HG02938 (cell line): Measurements from ENCODE around the gene C1orf105.
"Not testable (repeated sequence)": the region's sequence is repeated elsewhere in the genome, so short reads cannot be mapped to it uniquely, and the experiment has no call there.

Experiments used
- ATAC-seq: cut with Tn5 transposase; IDR thresholded peaks from one replicate; pipeline ENCODE4 v1.9.1; 2021; ENCODE audit warnings: mild to moderate bottlenecking, moderate library complexity; ENCODE audit not compliant: unreplicated experiment

Gene C1orf105

GRCh38 chr1:172484252-172484651 lies 63.8 kb downstream of the C1orf105 start:
- no peak for ATAC-seq

- no peak for ATAC-seq
Observed at GRCh38 chr1:172485626-172486025, 65.1 kb downstream of the C1orf105 start.

GRCh38 chr1:172486805-172487454 lies 66.4 kb downstream of the C1orf105 start:
- no peak for ATAC-seq

GRCh38 chr1:172487550-172487949 lies 67.1 kb downstream of the C1orf105 start:
- no peak for ATAC-seq

- no peak for ATAC-seq
Observed at GRCh38 chr1:172488393-172488792, 67.9 kb downstream of the C1orf105 start.

GRCh38 chr1:172489847-172490246 lies 69.4 kb downstream of the C1orf105 start:
- ATAC-seq, result no peak

- ATAC-seq, result no peak
Observed at GRCh38 chr1:172492421-172492820, 71.9 kb downstream of the C1orf105 start.

- ATAC-seq, result no peak
Observed at GRCh38 chr1:172494166-172494565, 73.7 kb downstream of the C1orf105 start.

GRCh38 chr1:172496127-172496526 lies 75.6 kb downstream of the C1orf105 start:
- ATAC-seq, result not testable (repeated sequence)

- ATAC-seq, result no peak
Observed at GRCh38 chr1:172496678-172497077, 76.2 kb downstream of the C1orf105 start.

GRCh38 chr1:172497230-172497629 lies 76.7 kb downstream of the C1orf105 start:
- ATAC-seq, result no peak

- ATAC-seq, result no peak
Observed at GRCh38 chr1:172498857-172499256, 78.4 kb downstream of the C1orf105 start.

- no peak for ATAC-seq
Observed at GRCh38 chr1:172499636-172500141, 79.2 kb downstream of the C1orf105 start.

GRCh38 chr1:172500207-172500606 lies 79.7 kb downstream of the C1orf105 start:
- no peak for ATAC-seq

GRCh38 chr1:172507741-172508140 lies 87.3 kb downstream of the C1orf105 start:
- ATAC-seq, result no peak

GRCh38 chr1:172510479-172510878 lies 90.0 kb downstream of the C1orf105 start:
- ATAC-seq, result no peak

- no peak for ATAC-seq
Observed at GRCh38 chr1:172512591-172512990, 92.1 kb downstream of the C1orf105 start.

- ATAC-seq, result no peak
Observed at GRCh38 chr1:172513479-172513878, 93.0 kb downstream of the C1orf105 start.

- ATAC-seq, result no peak
Observed at GRCh38 chr1:172514108-172514507, 93.6 kb downstream of the C1orf105 start.

- no peak for ATAC-seq
Observed at GRCh38 chr1:172515436-172515835, 95.0 kb downstream of the C1orf105 start.

- no peak for ATAC-seq
Observed at GRCh38 chr1:172515927-172516326, 95.4 kb downstream of the C1orf105 start.

GRCh38 chr1:172517081-172517480 lies 96.6 kb downstream of the C1orf105 start:
- no peak for ATAC-seq

GRCh38 chr1:172517545-172517944 lies 97.1 kb downstream of the C1orf105 start:
- no peak for ATAC-seq
